A673 (cell line): ENCODE measurements around the gene MGAT5B. TPM values are rescaled to one million over a fixed set of nuclear protein-coding genes. Genes with fewer than 3 reads are reported as not detected.
A peak's percentile ranks its signal among the peaks of the same experiment; 100 is the strongest.

Experiments used
- BruUV-seq: library from RNA; stranded (reverse); fragments of 400-500 nt; replicated peaks from 2 replicates; lab custom pipeline; 2021; lab: Mats Ljungman, UMichigan
- CTCF ChIA-PET: fragments of 300-600 bp; sonication (Branson Sonifier 250); formaldehyde crosslinking; loops from one replicate; lab custom pipeline; 2022; ENCODE audit warnings: antibody characterized with exemption; lab: Charles Lee
- POLR2A ChIA-PET: fragments of 300-600 bp; sonication (Branson Sonifier 250); formaldehyde crosslinking; loops from one replicate; lab custom pipeline; 2022; ENCODE audit warnings: antibody characterized with exemption; ENCODE audit not compliant: low non-redundant PET; lab: Charles Lee
- DNase-seq: peaks from one replicate; pipeline ENCODE4 v3.0.0-alpha.2; 2015; ENCODE audit warnings: low spot score
- H3K27ac ChIP-seq: fragments of 200-600 bp; sonication (generic); 2 replicates; pipeline ENCODE4 v1.5.1; 2016; ENCODE audit warnings: mixed run types, low read depth, mild to moderate bottlenecking, mixed read lengths, antibody characterized with exemption, low read length; ENCODE audit not compliant: poor library complexity, severe bottlenecking
- H3K27me3 ChIP-seq: fragments of 200-600 bp; sonication (generic); replicated peaks from 2 replicates; pipeline ENCODE4 v1.6.1; 2017; ENCODE audit warnings: mixed run types, low read depth, mild to moderate bottlenecking, mixed read lengths, antibody characterized with exemption, low read length; ENCODE audit not compliant: insufficient read depth, poor library complexity
- H3K36me3 ChIP-seq: fragments of 200-600 bp; sonication (generic); 2 replicates; pipeline ENCODE4 v1.6.1; 2016; ENCODE audit warnings: mixed run types, mild to moderate bottlenecking, mixed read lengths, antibody characterized with exemption, low read length; ENCODE audit not compliant: insufficient read depth, poor library complexity, severe bottlenecking
- H3K4me1 ChIP-seq: fragments of 200-600 bp; sonication (generic); 2 replicates; pipeline ENCODE4 v1.6.1; 2017; ENCODE audit warnings: mixed run types, mild to moderate bottlenecking, mixed read lengths, antibody characterized with exemption, low read length; ENCODE audit not compliant: insufficient read depth, poor library complexity, severe bottlenecking
- H3K4me3 ChIP-seq: fragments of 200-600 bp; sonication (generic); 2 replicates; pipeline ENCODE4 v1.5.1; 2016; ENCODE audit warnings: low read depth, mixed run types, mild to moderate bottlenecking, mixed read lengths, low read length; ENCODE audit not compliant: poor library complexity, severe bottlenecking
- H3K9me3 ChIP-seq: fragments of 200-600 bp; sonication (generic); 2 replicates; pipeline ENCODE4 v1.6.1; 2016; ENCODE audit warnings: mixed run types, low read depth, mild to moderate bottlenecking, mixed read lengths, antibody characterized with exemption, low read length; ENCODE audit not compliant: poor library complexity, severe bottlenecking
- CTCF ChIP-seq: fragments of 300-800, 200-600 bp; sonication (generic); conservative IDR thresholded peaks from 2 replicates; pipeline ENCODE4 v1.5.1; 2017; ENCODE audit warnings: low read depth, mild to moderate bottlenecking, antibody characterized with exemption, low read length, moderate library complexity, mixed read lengths
- EZH2 ChIP-seq: fragments of 200-600 bp; sonication (generic); IDR thresholded peaks from 2 replicates; pipeline ENCODE4 v1.6.1; 2017; ENCODE audit warnings: borderline replicate concordance, low read depth, mild to moderate bottlenecking, mixed read lengths, antibody characterized with exemption, low read length; ENCODE audit not compliant: poor library complexity, severe bottlenecking
- intact Hi-C: fragments of 100-400 bp; cut with micrococcal nuclease; formaldehyde crosslinking; loops from one replicate; pipeline ENCODE4 v1.10.0; 2022; ENCODE audit not compliant: unreplicated experiment
- total RNA-seq: library from RNA; stranded (reverse); gene quantifications from 2 replicates; pipeline ENCODE4 v1.2.3, GENCODE V29; 2021

The MGAT5B gene
- total RNA-seq, 1 experiment from 2014 or later, result 1.1 TPM

- Histone ChIP-seq H3K27ac (no peak overlapping the region), H3K4me3 (no peak overlapping the region), H3K4me1 (peaks cover 2% of the 10 kb centered on the region), H3K36me3 (no peaks in the 10 kb centered on the region), H3K27me3 (peaks cover 14% of the 10 kb centered on the region), H3K9me3 (no peaks in the 10 kb centered on the region)
- intact Hi-C loops, result no loop called here
- TF ChIP-seq CTCF (no peak), EZH2 (no peak)
- no peak for DNase-seq
- BruUV-seq, result no TSS peak
- CTCF ChIA-PET, result no interaction called here
- POLR2A ChIA-PET, result no interaction called here
Measured at GRCh38 chr17:76873856-76874255, 5.7 kb downstream of the MGAT5B start.

GRCh38 chr17:76877437-76877836 lies 9.2 kb downstream of the MGAT5B start:
- H3K4me3 ChIP-seq, result no peak overlapping the region
- TF ChIP-seq EZH2 (no peak), CTCF (no peak)
- no peak for DNase-seq
- no TSS peak for BruUV-seq
- no peak overlapping the region for H3K27ac ChIP-seq
- POLR2A ChIA-PET, result no interaction called here
- no peaks in the 10 kb centered on the region for H3K36me3 ChIP-seq
- no peaks in the 10 kb centered on the region for H3K27me3 ChIP-seq
- H3K9me3 ChIP-seq, result no peaks in the 10 kb centered on the region
- no peaks in the 10 kb centered on the region for H3K4me1 ChIP-seq
- intact Hi-C loops, result no loop called here
- CTCF ChIA-PET, result interaction anchor here (0.7 kb wide), 1 partner anchor 179 kb away, joined by 3 read pairs; no protein-coding TSS in a partner anchor

- TF ChIP-seq CTCF (no peak), EZH2 (no peak)
- no TSS peak for BruUV-seq
- Histone ChIP-seq H3K27ac (no peak overlapping the region), H3K9me3 (no peaks in the 10 kb centered on the region), H3K27me3 (no peaks in the 10 kb centered on the region), H3K4me1 (no peaks in the 10 kb centered on the region), H3K4me3 (no peak overlapping the region), H3K36me3 (no peaks in the 10 kb centered on the region)
- POLR2A ChIA-PET, result interaction anchor here (0.6 kb wide), 1 partner anchor 41 kb away, joined by 3 read pairs; no protein-coding TSS in a partner anchor
- CTCF ChIA-PET, result no interaction called here
- peak; percentile 36 for DNase-seq
- intact Hi-C loops, result no loop called here
Measured at GRCh38 chr17:76878568-76878967, 10.4 kb downstream of the MGAT5B start.
